ENCODE measurements around the gene CCDC127.

DNA sequence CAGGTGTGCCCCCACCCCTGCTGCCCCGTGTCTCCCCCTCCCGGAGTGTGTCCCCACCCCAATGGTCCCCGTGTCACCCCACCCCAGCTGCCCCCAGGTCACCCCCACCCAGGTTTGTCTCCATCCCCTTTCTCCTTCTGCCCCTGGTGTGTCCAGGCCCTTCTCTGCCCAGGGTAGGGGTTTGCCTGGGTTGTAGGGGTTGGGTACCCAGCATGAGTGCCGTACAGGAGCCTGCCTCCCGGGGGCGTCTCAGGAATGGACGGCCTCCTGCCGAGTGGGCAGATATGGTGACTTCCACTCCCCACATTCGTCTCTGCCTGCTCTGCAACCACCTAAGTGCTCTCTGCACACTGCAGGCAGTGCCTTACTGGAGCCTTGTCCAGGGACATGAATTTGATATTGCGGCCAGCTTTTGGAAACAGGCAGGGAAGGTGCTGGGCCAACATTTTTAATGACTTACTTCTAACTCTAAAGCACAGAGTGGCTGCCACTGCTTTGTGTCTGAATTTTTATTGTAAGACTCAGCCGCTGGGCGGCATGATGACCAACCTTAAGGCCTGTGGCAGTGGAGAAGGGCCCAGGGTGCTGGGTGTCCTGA lies 20.0 kb downstream of the CCDC127 start:
- no peak for TF ChIP-seq SPI1 (IDR thresholded peaks at IDR 0.05; ENCODE audit: low read depth, low read length)
- TF ChIP-seq POLR2A (IDR thresholded peaks at IDR 0.05; ENCODE audit: low read depth, low read length): no peak
- TF ChIP-seq TAF1 (IDR thresholded peaks at IDR 0.05; ENCODE audit: low read depth, low read length): no peak
- no peak for TF ChIP-seq POLR2AphosphoS5 (IDR thresholded peaks at IDR 0.05; ENCODE audit: low read depth, low read length)
- no peak for TF ChIP-seq PAX5 (IDR thresholded peaks at IDR 0.05; ENCODE audit: insufficient read depth, low read length, severe bottlenecking)
- no peak for TF ChIP-seq POU2F2 (IDR thresholded peaks at IDR 0.05; ENCODE audit: low read depth, low read length)

Measured in GM12891 (cell line).